DOHH2 (cell line): ENCODE results near the gene SMAD3.

ENCODE experiments used
- H3F3A ChIP-seq: fragments of 200-600 bp; sonication (generic), shearing (Covaris generic); 2 replicates; pipeline ENCODE4 v1.6.0; 2016; ENCODE audit warnings: antibody characterized with exemption, mild to moderate bottlenecking; ENCODE audit not compliant: control insufficient read depth, insufficient read depth
- H3K27ac ChIP-seq: fragments of 200-600 bp; sonication (generic); 2 replicates; pipeline ENCODE4 v1.5.1; 2014; ENCODE audit warnings: low read depth, mild to moderate bottlenecking, low read length, moderate library complexity
- H3K27me3 ChIP-seq: fragments of 200-600 bp; sonication (generic); 2 replicates; pipeline ENCODE4 v1.6.1; 2014; ENCODE audit warnings: mild to moderate bottlenecking, low read length, mixed read lengths; ENCODE audit not compliant: control insufficient read depth
- H3K36me3 ChIP-seq: fragments of 200-600 bp; sonication (generic); 2 replicates; pipeline ENCODE4 v1.6.1; 2014; ENCODE audit warnings: mild to moderate bottlenecking, low read length, moderate library complexity, mixed read lengths; ENCODE audit not compliant: control insufficient read depth
- H3K4me1 ChIP-seq: fragments of 200-600 bp; sonication (generic); 2 replicates; pipeline ENCODE4 v1.6.1; 2014; ENCODE audit warnings: mild to moderate bottlenecking, low read length, mixed read lengths; ENCODE audit not compliant: control insufficient read depth
- H3K4me2 ChIP-seq: fragments of 200-600 bp; sonication (generic); 2 replicates; pipeline ENCODE4 v1.6.0; 2014; ENCODE audit warnings: mild to moderate bottlenecking, low read length, moderate library complexity
- H3K4me3 ChIP-seq: fragments of 200-600 bp; sonication (generic); 2 replicates; pipeline ENCODE4 v1.5.1; 2014; ENCODE audit warnings: mild to moderate bottlenecking, low read length, mixed read lengths
- H3K79me2 ChIP-seq: fragments of 200-600 bp; sonication (generic); 2 replicates; pipeline ENCODE4 v1.6.1; 2014; ENCODE audit warnings: mild to moderate bottlenecking, low read length, mixed read lengths; ENCODE audit not compliant: control insufficient read depth
- H3K9me2 ChIP-seq: fragments of 200-600 bp; sonication (generic); replicated peaks from 2 replicates; pipeline ENCODE4 v1.6.1; 2014; ENCODE audit warnings: mild to moderate bottlenecking, low read length, mixed read lengths; ENCODE audit not compliant: control insufficient read depth
- H3K9me3 ChIP-seq: fragments of 200-600 bp; sonication (generic); 2 replicates; pipeline ENCODE4 v1.6.1; 2014; ENCODE audit warnings: antibody characterized with exemption, low read length, mixed read lengths; ENCODE audit not compliant: control insufficient read depth, insufficient read depth
- H4K20me1 ChIP-seq: fragments of 200-600 bp; sonication (generic); 2 replicates; pipeline ENCODE4 v1.6.0; 2014; ENCODE audit warnings: low read depth, mild to moderate bottlenecking, antibody characterized with exemption, low read length, moderate library complexity; ENCODE audit not compliant: control insufficient read depth, insufficient read depth
- CTCF ChIP-seq: fragments of 200-600 bp; sonication (generic); IDR thresholded peaks from one replicate; pipeline ENCODE4 v1.5.1; 2014; ENCODE audit warnings: antibody characterized with exemption, mild to moderate bottlenecking, low read depth, low read length; ENCODE audit not compliant: poor library complexity, severe bottlenecking
- EZH2phosphoT487 ChIP-seq: fragments of 200-600 bp; sonication (generic); IDR thresholded peaks from 2 replicates; pipeline ENCODE4 v1.6.1; 2017; ENCODE audit warnings: borderline replicate concordance, mild to moderate bottlenecking, antibody characterized with exemption, low read length, moderate library complexity, mixed read lengths

SMAD3 gene

GRCh38 chr15:67185621-67186225 is 120.3 kb downstream of the SMAD3 start:
- TF ChIP-seq CTCF: no peak
- no peak for TF ChIP-seq EZH2phosphoT487
- H3K9me3 ChIP-seq: no peaks in the 10 kb centered on the region
- H3F3A ChIP-seq: no peaks in the 10 kb centered on the region
- no peaks in the 10 kb centered on the region for H3K79me2 ChIP-seq
- H3K4me2 ChIP-seq: no peak overlapping the region
- H4K20me1 ChIP-seq: no peaks in the 10 kb centered on the region
- H3K36me3 ChIP-seq: peaks cover 22% of the 10 kb centered on the region
- no peak overlapping the region for H3K27ac ChIP-seq
- no peaks in the 10 kb centered on the region for H3K4me1 ChIP-seq
- no peaks in the 10 kb centered on the region for H3K27me3 ChIP-seq
- no peak overlapping the region for H3K4me3 ChIP-seq
- no peaks in the 10 kb centered on the region for H3K9me2 ChIP-seq

- TF ChIP-seq EZH2phosphoT487 (no peak), CTCF (no peak)
- no peaks in the 10 kb centered on the region for H3K9me2 ChIP-seq
- H3K27ac ChIP-seq: no peak overlapping the region
- H3K4me3 ChIP-seq: no peak overlapping the region
- H4K20me1 ChIP-seq: no peaks in the 10 kb centered on the region
- H3K27me3 ChIP-seq: no peaks in the 10 kb centered on the region
- H3K4me1 ChIP-seq: no peaks in the 10 kb centered on the region
- no peaks in the 10 kb centered on the region for H3F3A ChIP-seq
- H3K4me2 ChIP-seq: no peak overlapping the region
- peaks cover 22% of the 10 kb centered on the region for H3K36me3 ChIP-seq
- no peaks in the 10 kb centered on the region for H3K9me3 ChIP-seq
- H3K79me2 ChIP-seq: no peaks in the 10 kb centered on the region
Observed at GRCh38 chr15:67186226-67186649, 120.8 kb downstream of the SMAD3 start.

- Histone ChIP-seq H3F3A (no peaks in the 10 kb centered on the region), H3K27me3 (no peaks in the 10 kb centered on the region), H3K79me2 (no peaks in the 10 kb centered on the region), H3K4me3 (no peak overlapping the region), H3K4me1 (no peaks in the 10 kb centered on the region), H3K36me3 (peaks cover 22% of the 10 kb centered on the region), H4K20me1 (no peaks in the 10 kb centered on the region), H3K9me2 (no peaks in the 10 kb centered on the region), H3K27ac (no peak overlapping the region), H3K4me2 (no peak overlapping the region), H3K9me3 (no peaks in the 10 kb centered on the region)
- TF ChIP-seq EZH2phosphoT487 (no peak), CTCF (no peak)
Observed at GRCh38 chr15:67186688-67187087, 121.3 kb downstream of the SMAD3 start.
